ENCODE data around the gene CRELD2.

Gene CRELD2

GRCh38 chr22:49968831-49969661 is 50.6 kb downstream of the CRELD2 start:
- DNase-seq (ENCODE audit: low read depth): no peak

GRCh38 chr22:49969751-49970527 is 51.5 kb downstream of the CRELD2 start:
- no peak for DNase-seq (ENCODE audit: low read depth)

GRCh38 chr22:49970528-49971231 is 52.2 kb downstream of the CRELD2 start:
- DNase-seq (ENCODE audit: low read depth): peak; percentile 99

GRCh38 chr22:49971232-49972162 is 53.1 kb downstream of the CRELD2 start:
- DNase-seq (ENCODE audit: low read depth): peak; percentile 72

GRCh38 chr22:49972163-49973017 is 54.0 kb downstream of the CRELD2 start:
- no peak for DNase-seq (ENCODE audit: low read depth)

- peak; percentile 22 for DNase-seq (ENCODE audit: low read depth)
Observed at GRCh38 chr22:49973018-49973961, 54.9 kb downstream of the CRELD2 start.

GRCh38 chr22:49975543-49976389 is 57.3 kb downstream of the CRELD2 start:
- DNase-seq (ENCODE audit: low read depth): peak; percentile 28

GRCh38 chr22:49976439-49977175 is 58.2 kb downstream of the CRELD2 start:
- DNase-seq (ENCODE audit: low read depth): no peak

Data from ELR (cell line).